Ascending aorta (tissue), 2 donors: ENCODE measurements around the gene CREB5. TPM values are rescaled to one million over a fixed set of nuclear protein-coding genes. Genes with fewer than 3 reads are reported as not detected.

Experiments
- DNase-seq, 2 donors: peaks; one replicate each; pipeline ENCODE4 v3.0.0-alpha.2; 2019; ENCODE audit warnings: low spot score in 2 of 2
- H3K27ac ChIP-seq, 2 donors: fragments of 200-600 bp; sonication (generic); one replicate each; pipeline ENCODE4 v1.5.1; 2016 to 2017; ENCODE audit warnings: mild to moderate bottlenecking in 1 of 2
- H3K27me3 ChIP-seq: fragments of 200-600 bp; sonication (generic); one replicate; pipeline ENCODE4 v1.5.1; 2017
- H3K36me3 ChIP-seq, 2 donors: fragments of 200-600 bp; sonication (generic); one replicate each; pipeline ENCODE4 v1.5.1; 2016
- H3K4me1 ChIP-seq, 2 donors: fragments of 200-600 bp; sonication (generic); one replicate each; pipeline ENCODE4 v1.5.1; 2016 to 2017; ENCODE audit warnings: mild to moderate bottlenecking in 1 of 2
- H3K4me3 ChIP-seq, 2 donors: fragments of 200-600 bp; sonication (generic); one replicate each; pipeline ENCODE4 v1.5.1; 2016 to 2017; ENCODE audit warnings: mild to moderate bottlenecking in 1 of 2
- H3K9me3 ChIP-seq, 2 donors: fragments of 200-600 bp; sonication (generic); one replicate each; pipeline ENCODE4 v1.5.1; 2016
- intact Hi-C: fragments of 100-400 bp; cut with DNase I; formaldehyde crosslinking; loops from one replicate; pipeline ENCODE4 v1.15.1; 2023
- total RNA-seq: library from RNA; depleted of rRNA; stranded (reverse); fragments of >200 nt; gene quantifications from one replicate; pipeline ENCODE4 v1.1.0, GENCODE V29; 2016
- TF ChIP-seq, protein P1 (sequence below), 3 experiments: fragments of 200-600 bp in 2 of 3; fragments of 450-650 bp in 1 of 3; sonication (generic) in 2 of 3; IDR thresholded peaks; one replicate each; pipeline ENCODE4 v1.5.1; 2016 to 2019; ENCODE audit warnings: antibody characterized with exemption in 3 of 3, mild to moderate bottlenecking in 1 of 3, moderate library complexity in 1 of 3

Gene CREB5
- total RNA-seq, 1 donor from 2014 or later, result 143 TPM

DNA sequence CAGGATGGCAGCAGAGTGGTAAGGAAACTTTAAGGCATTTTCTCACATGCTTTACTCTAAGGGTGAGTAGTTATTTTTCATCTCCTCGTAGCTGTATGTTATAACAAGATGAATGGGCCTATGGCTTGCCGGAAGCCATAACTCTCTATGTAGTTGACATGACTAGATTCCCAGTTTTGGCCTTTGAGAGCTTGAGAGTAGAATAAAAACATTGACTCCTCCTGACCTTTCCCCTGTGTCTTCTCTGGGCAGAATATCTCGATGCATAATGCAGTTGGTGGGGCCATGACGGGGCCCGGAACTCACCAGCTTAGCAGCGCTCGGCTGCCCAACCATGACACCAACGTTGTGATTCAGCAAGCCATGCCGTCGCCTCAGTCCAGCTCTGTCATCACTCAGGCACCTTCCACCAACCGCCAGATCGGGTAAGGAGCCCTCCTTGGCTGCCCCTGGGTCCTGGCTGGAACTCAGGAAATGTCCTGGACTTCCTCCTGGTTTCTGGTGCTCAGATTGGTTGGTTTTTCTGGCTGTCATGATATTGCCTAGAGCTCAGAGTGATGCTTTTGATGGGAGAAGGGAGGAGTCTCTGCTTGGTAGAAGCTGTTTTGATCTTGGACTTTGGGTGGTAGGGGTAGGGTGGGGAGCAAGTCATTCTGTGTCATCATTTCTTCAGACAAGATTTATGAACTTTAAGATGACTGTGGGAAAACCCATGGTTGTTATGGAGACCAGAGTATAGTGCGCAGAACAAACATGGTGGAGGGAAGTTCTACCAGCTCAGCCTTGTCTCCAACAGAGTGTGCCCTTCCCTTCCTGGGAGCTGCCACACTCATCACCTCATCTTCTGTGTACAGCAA lies 158.0 kb downstream of the CREB5 start:
- TF ChIP-seq, protein P1, sequence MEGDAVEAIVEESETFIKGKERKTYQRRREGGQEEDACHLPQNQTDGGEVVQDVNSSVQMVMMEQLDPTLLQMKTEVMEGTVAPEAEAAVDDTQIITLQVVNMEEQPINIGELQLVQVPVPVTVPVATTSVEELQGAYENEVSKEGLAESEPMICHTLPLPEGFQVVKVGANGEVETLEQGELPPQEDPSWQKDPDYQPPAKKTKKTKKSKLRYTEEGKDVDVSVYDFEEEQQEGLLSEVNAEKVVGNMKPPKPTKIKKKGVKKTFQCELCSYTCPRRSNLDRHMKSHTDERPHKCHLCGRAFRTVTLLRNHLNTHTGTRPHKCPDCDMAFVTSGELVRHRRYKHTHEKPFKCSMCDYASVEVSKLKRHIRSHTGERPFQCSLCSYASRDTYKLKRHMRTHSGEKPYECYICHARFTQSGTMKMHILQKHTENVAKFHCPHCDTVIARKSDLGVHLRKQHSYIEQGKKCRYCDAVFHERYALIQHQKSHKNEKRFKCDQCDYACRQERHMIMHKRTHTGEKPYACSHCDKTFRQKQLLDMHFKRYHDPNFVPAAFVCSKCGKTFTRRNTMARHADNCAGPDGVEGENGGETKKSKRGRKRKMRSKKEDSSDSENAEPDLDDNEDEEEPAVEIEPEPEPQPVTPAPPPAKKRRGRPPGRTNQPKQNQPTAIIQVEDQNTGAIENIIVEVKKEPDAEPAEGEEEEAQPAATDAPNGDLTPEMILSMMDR (IDR thresholded peaks at IDR 0.05), result no peak
- Histone ChIP-seq H3K4me3 (no peak overlapping the region), H3K27me3 (no peaks in the 10 kb centered on the region), H3K9me3 (no peaks in the 10 kb centered on the region), H3K27ac (no peak overlapping the region), H3K36me3 (no peaks in the 10 kb centered on the region), H3K4me1 (no peaks in the 10 kb centered on the region)
- intact Hi-C loops, result no loop called here
- DNase-seq, result no peak

- no peak for DNase-seq
- intact Hi-C loops, result no loop called here
- no peak overlapping the region for H3K4me3 ChIP-seq
- H3K36me3 ChIP-seq, result no peaks in the 10 kb centered on the region
- no peaks in the 10 kb centered on the region for H3K27me3 ChIP-seq
- H3K27ac ChIP-seq, result no peak overlapping the region
- H3K4me1 ChIP-seq, result no peaks in the 10 kb centered on the region
- TF ChIP-seq, protein P1 (IDR thresholded peaks at IDR 0.05), result no peak
- no peaks in the 10 kb centered on the region for H3K9me3 ChIP-seq
These were observed 158.6 kb downstream of the CREB5 start for GRCh38 chr7:28570970-28571288.

DNA sequence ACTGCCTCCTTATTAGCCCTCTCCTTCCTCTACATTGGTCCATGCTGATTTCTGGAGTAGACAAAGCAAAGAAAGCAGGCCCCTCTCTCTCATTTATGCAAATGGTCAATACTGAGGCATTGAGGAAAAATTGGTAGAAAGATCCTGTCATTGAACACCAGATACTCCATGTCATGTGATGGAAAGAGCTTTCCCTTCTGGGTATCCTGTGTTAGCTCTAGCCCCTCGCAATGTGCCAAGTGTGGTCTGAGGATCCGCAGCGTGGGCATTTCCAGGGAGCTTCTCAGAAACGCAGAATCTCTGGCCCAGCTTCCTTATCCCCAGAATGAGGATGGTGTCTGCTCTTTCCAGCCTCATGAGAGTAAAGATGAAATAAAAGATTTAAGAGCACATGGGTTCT lies 159.1 kb downstream of the CREB5 start:
- no peaks in the 10 kb centered on the region for H3K4me1 ChIP-seq
- no peaks in the 10 kb centered on the region for H3K9me3 ChIP-seq
- DNase-seq, result no peak
- no peaks in the 10 kb centered on the region for H3K36me3 ChIP-seq
- intact Hi-C loops, result no loop called here
- TF ChIP-seq, protein P1 (IDR thresholded peaks at IDR 0.05), result no peak
- H3K27me3 ChIP-seq, result no peaks in the 10 kb centered on the region
- no peak overlapping the region for H3K27ac ChIP-seq
- no peak overlapping the region for H3K4me3 ChIP-seq

DNA sequence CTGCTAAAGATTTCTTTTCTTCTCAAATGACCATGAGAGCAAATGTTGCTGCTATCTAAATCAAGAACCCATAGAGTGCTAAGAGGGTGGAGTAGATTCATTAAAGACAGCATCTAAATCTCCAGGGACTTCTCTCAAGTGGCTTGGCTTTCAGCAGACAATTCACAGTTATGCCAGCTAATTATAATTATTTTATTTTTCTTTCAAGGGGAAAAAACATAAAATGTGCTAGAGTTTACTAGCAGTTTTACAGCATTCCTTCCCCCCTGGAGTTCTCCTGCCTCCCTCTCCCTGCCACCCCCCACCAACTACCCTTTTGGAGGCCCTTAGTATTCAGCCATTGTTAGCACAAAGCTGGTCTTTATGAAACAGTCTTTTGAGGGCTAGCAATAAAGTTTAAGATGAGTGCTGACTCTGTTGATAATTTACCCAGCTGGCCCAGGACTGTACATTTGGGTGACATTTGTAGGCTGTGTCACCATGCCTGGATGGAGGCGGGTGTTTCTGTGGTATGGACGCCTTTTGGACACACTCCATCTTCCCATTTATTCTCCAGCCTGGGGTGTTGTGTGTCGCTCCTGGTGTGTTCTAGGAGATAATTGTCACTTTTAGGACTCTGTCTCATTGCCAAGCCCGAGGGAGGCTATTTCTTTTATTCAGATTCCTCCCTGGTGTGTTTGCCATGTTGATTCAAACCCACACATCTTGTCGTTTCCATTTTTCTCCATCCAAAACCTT lies 160.2 kb downstream of the CREB5 start:
- no peaks in the 10 kb centered on the region for H3K9me3 ChIP-seq
- no peak for DNase-seq
- H3K27me3 ChIP-seq, result no peaks in the 10 kb centered on the region
- no peak overlapping the region for H3K27ac ChIP-seq
- intact Hi-C loops, result no loop called here
- TF ChIP-seq, protein P1 (IDR thresholded peaks at IDR 0.05), result no peak
- H3K4me1 ChIP-seq, result no peaks in the 10 kb centered on the region
- H3K36me3 ChIP-seq, result no peaks in the 10 kb centered on the region
- no peak overlapping the region for H3K4me3 ChIP-seq

- no peaks in the 10 kb centered on the region for H3K9me3 ChIP-seq
- no peaks in the 10 kb centered on the region for H3K4me1 ChIP-seq
- no peaks in the 10 kb centered on the region for H3K27me3 ChIP-seq
- no peak overlapping the region for H3K27ac ChIP-seq
- TF ChIP-seq, protein P1 (IDR thresholded peaks at IDR 0.05), result no peak
- no peak for DNase-seq
- intact Hi-C loops, result no loop called here
- no peak overlapping the region for H3K4me3 ChIP-seq
- no peaks in the 10 kb centered on the region for H3K36me3 ChIP-seq
These were observed 160.8 kb downstream of the CREB5 start for GRCh38 chr7:28573059-28573553.
